Astrocyte (in vitro differentiated cells and primary cell): Measurements from ENCODE around the gene SEMA4D. TPM values are rescaled to one million over a fixed set of nuclear protein-coding genes. Genes with fewer than 3 reads are reported as not detected.

Experiments
- DNase-seq: peaks from one replicate; pipeline ENCODE4 v3.0.0-alpha.2; 2010; ENCODE audit warnings: low read depth
- FAIRE-seq: peaks from 2 replicates; lab custom pipeline; 2011; peaks lifted over from hg19 to GRCh38; lab: Jason Lieb, UNC
- H2AFZ ChIP-seq: 2 replicates; pipeline ENCODE4 v1.6.0; 2012; ENCODE audit warnings: low read depth, low read length, inconsistent platforms
- H3K27ac ChIP-seq: 2 replicates; pipeline ENCODE4 v1.5.1; 2011; ENCODE audit warnings: low read depth, low read length, inconsistent platforms
- H3K27me3 ChIP-seq: 2 replicates; pipeline ENCODE4 v1.6.0; 2011; ENCODE audit warnings: low read length, inconsistent platforms; ENCODE audit not compliant: insufficient read depth
- H3K36me3 ChIP-seq: 2 replicates; pipeline ENCODE4 v1.5.1; 2011; ENCODE audit warnings: low read length, inconsistent platforms; ENCODE audit not compliant: insufficient read depth
- H3K4me1 ChIP-seq: 2 replicates; pipeline ENCODE4 v1.5.1; 2011; ENCODE audit warnings: low read length, inconsistent platforms; ENCODE audit not compliant: insufficient read depth
- H3K4me2 ChIP-seq: 2 replicates; pipeline ENCODE4 v1.6.0; 2012; ENCODE audit warnings: low read length, inconsistent platforms
- H3K4me3 ChIP-seq: 2 replicates; pipeline ENCODE4 v1.5.1; 2011; ENCODE audit warnings: low read depth, mild to moderate bottlenecking, low read length, inconsistent platforms; ENCODE audit not compliant: insufficient read depth
- H3K79me2 ChIP-seq: 2 replicates; pipeline ENCODE4 v1.6.0; 2012; ENCODE audit warnings: mild to moderate bottlenecking, low read length, inconsistent platforms; ENCODE audit not compliant: insufficient read depth
- H3K9ac ChIP-seq: 2 replicates; pipeline ENCODE4 v1.6.0; 2012; ENCODE audit warnings: mild to moderate bottlenecking, low read length, inconsistent platforms
- H3K9me3 ChIP-seq: 2 replicates; pipeline ENCODE4 v1.5.1; 2012; ENCODE audit warnings: low read depth, mild to moderate bottlenecking, low read length, inconsistent platforms; ENCODE audit not compliant: insufficient read depth
- H4K20me1 ChIP-seq: 2 replicates; pipeline ENCODE4 v1.6.0; 2012; ENCODE audit warnings: low read length, inconsistent platforms; ENCODE audit not compliant: insufficient read depth
- H3K27ac Mint-ChIP-seq: one replicate; pipeline ENCODE4 v1.8.0; 2021; ENCODE audit warnings: mild to moderate bottlenecking, mixed read lengths; ENCODE audit not compliant: unreplicated experiment
- H3K27me3 Mint-ChIP-seq: one replicate; pipeline ENCODE4 v1.8.0; 2021; ENCODE audit warnings: low read depth, mixed read lengths; ENCODE audit not compliant: unreplicated experiment
- H3K36me3 Mint-ChIP-seq: one replicate; pipeline ENCODE4 v1.8.0; 2021; ENCODE audit warnings: low read depth, mixed read lengths; ENCODE audit not compliant: unreplicated experiment
- H3K4me1 Mint-ChIP-seq: one replicate; pipeline ENCODE4 v1.8.0; 2021; ENCODE audit warnings: low read depth, mixed read lengths; ENCODE audit not compliant: unreplicated experiment
- H3K4me3 Mint-ChIP-seq: one replicate; pipeline ENCODE4 v1.8.0; 2021; ENCODE audit warnings: mild to moderate bottlenecking, moderate library complexity, mixed read lengths; ENCODE audit not compliant: unreplicated experiment
- H3K9me3 Mint-ChIP-seq: one replicate; pipeline ENCODE4 v1.8.0; 2021; ENCODE audit warnings: mild to moderate bottlenecking, mixed read lengths; ENCODE audit not compliant: unreplicated experiment
- CTCF ChIP-seq: IDR thresholded peaks from 2 replicates; pipeline ENCODE4 v1.5.1; 2011; ENCODE audit warnings: low read depth, mild to moderate bottlenecking, inconsistent platforms, low read length, moderate library complexity; ENCODE audit not compliant: insufficient read depth
- EZH2 ChIP-seq: IDR thresholded peaks from 2 replicates; pipeline ENCODE4 v1.6.1; 2012; ENCODE audit warnings: mild to moderate bottlenecking, low read length, inconsistent platforms; ENCODE audit not compliant: insufficient read depth
- total RNA-seq: library from RNA; stranded (reverse); gene quantifications from 2 replicates; pipeline ENCODE4 v1.2.1, GENCODE V29; 2021

The SEMA4D gene
- total RNA-seq, 1 donor from 2014 or later = 6.2 TPM

GRCh38 chr9:89387197-89387849 lies 110.6 kb downstream of the SEMA4D start:
- Histone ChIP-seq H3K4me3 (no peak overlapping the region), H3K36me3 (no peaks in the 10 kb centered on the region), H3K79me2 (no peaks in the 10 kb centered on the region), H3K27me3 (no peaks in the 10 kb centered on the region), H2AFZ (no peak overlapping the region), H3K9ac (no peak overlapping the region), H3K9me3 (no peaks in the 10 kb centered on the region), H3K4me1 (no peaks in the 10 kb centered on the region), H4K20me1 (no peaks in the 10 kb centered on the region), H3K27ac (no peak overlapping the region), H3K4me2 (no peak overlapping the region)
- TF ChIP-seq CTCF (no peak), EZH2 (no peak)
- Mint-ChIP-seq H3K4me3 (no peak overlapping the region), H3K27ac (no peak overlapping the region), H3K4me1 (peaks cover 7% of the 10 kb centered on the region), H3K36me3 (peaks cover 12% of the 10 kb centered on the region), H3K27me3 (no peaks in the 10 kb centered on the region), H3K9me3 (no peaks in the 10 kb centered on the region)
- DNase-seq (no peak), FAIRE-seq (no peak)

- Histone ChIP-seq H4K20me1 (no peaks in the 10 kb centered on the region), H3K4me2 (no peak overlapping the region), H3K36me3 (no peaks in the 10 kb centered on the region), H3K27ac (no peak overlapping the region), H3K27me3 (no peaks in the 10 kb centered on the region), H3K4me1 (no peaks in the 10 kb centered on the region), H2AFZ (no peak overlapping the region), H3K79me2 (no peaks in the 10 kb centered on the region), H3K9me3 (no peaks in the 10 kb centered on the region), H3K4me3 (no peak overlapping the region), H3K9ac (no peak overlapping the region)
- no peak overlapping the region for H3K4me3 Mint-ChIP-seq
- no peaks in the 10 kb centered on the region for H3K9me3 Mint-ChIP-seq
- TF ChIP-seq EZH2 (no peak), CTCF (no peak)
- no peaks in the 10 kb centered on the region for H3K27me3 Mint-ChIP-seq
- DNase-seq (no peak), FAIRE-seq (no peak)
- H3K36me3 Mint-ChIP-seq = peaks cover 13% of the 10 kb centered on the region
- peaks cover 7% of the 10 kb centered on the region for H3K4me1 Mint-ChIP-seq
- no peak overlapping the region for H3K27ac Mint-ChIP-seq
These were observed 111.1 kb downstream of the SEMA4D start for GRCh38 chr9:89386797-89387196.

- Histone ChIP-seq H4K20me1 (no peaks in the 10 kb centered on the region), H3K4me3 (no peak overlapping the region), H3K9me3 (no peaks in the 10 kb centered on the region), H3K9ac (no peak overlapping the region), H3K27me3 (no peaks in the 10 kb centered on the region), H3K4me1 (no peaks in the 10 kb centered on the region), H3K27ac (no peak overlapping the region), H3K79me2 (no peaks in the 10 kb centered on the region), H3K36me3 (no peaks in the 10 kb centered on the region), H3K4me2 (no peak overlapping the region), H2AFZ (no peak overlapping the region)
- H3K4me1 Mint-ChIP-seq = peaks cover 7% of the 10 kb centered on the region
- TF ChIP-seq EZH2 = no peak
- no peak for TF ChIP-seq CTCF
- H3K36me3 Mint-ChIP-seq = peaks cover 13% of the 10 kb centered on the region
- no peak overlapping the region for H3K27ac Mint-ChIP-seq
- no peak for FAIRE-seq
- no peaks in the 10 kb centered on the region for H3K27me3 Mint-ChIP-seq
- DNase-seq = no peak
- no peak overlapping the region for H3K4me3 Mint-ChIP-seq
- H3K9me3 Mint-ChIP-seq = no peaks in the 10 kb centered on the region
These were observed 111.7 kb downstream of the SEMA4D start for GRCh38 chr9:89386206-89386605.
